Urinary bladder (tissue), 4 donors: ENCODE data around the gene SLC10A7. TPM values are rescaled to one million over a fixed set of nuclear protein-coding genes. Genes with fewer than 3 reads are reported as not detected.

Experiments used
- DNase-seq: peaks from one replicate; pipeline ENCODE4 v3.0.0-alpha.2; 2015; ENCODE audit errors: extremely low spot score
- H3K27ac ChIP-seq: one replicate; pipeline ENCODE4 v1.5.1; 2013; ENCODE audit warnings: low read depth, mild to moderate bottlenecking, moderate library complexity
- H3K36me3 ChIP-seq: one replicate; pipeline ENCODE4 v1.6.1; 2013; ENCODE audit warnings: mild to moderate bottlenecking, moderate library complexity; ENCODE audit not compliant: insufficient read depth
- H3K4me1 ChIP-seq: one replicate; pipeline ENCODE4 v1.6.1; 2013; ENCODE audit warnings: mild to moderate bottlenecking, moderate library complexity; ENCODE audit not compliant: insufficient read depth
- H3K4me3 ChIP-seq: one replicate; pipeline ENCODE4 v1.5.1; 2013; ENCODE audit warnings: low read depth, low read length
- WGBS: extraction: QIAGEN DNeasy Blood & Tissue Kit; methylation state at CpG from one replicate; pipeline ENCODE4 v1.1.7; 2013; 5-methylcytosine and 5-hydroxymethylcytosine counted together
- polyA plus RNA-seq: library from polyadenylated mRNA; stranded (reverse); fragments of 200-250 nt; gene quantifications from one replicate; pipeline ENCODE4 v1.2.3, GENCODE V29; 2013
- total RNA-seq: library from RNA; depleted of rRNA; stranded (reverse); fragments of >200 nt; gene quantifications from one replicate; pipeline ENCODE4 v1.2.3, GENCODE V29; 2014
- donor health status: healthy with polysubstance abuse.
- donor health status: healthy.

Gene SLC10A7
- total and polyA plus RNA-seq, 2 donors, result 5.4 to 42.9 TPM

DNA sequence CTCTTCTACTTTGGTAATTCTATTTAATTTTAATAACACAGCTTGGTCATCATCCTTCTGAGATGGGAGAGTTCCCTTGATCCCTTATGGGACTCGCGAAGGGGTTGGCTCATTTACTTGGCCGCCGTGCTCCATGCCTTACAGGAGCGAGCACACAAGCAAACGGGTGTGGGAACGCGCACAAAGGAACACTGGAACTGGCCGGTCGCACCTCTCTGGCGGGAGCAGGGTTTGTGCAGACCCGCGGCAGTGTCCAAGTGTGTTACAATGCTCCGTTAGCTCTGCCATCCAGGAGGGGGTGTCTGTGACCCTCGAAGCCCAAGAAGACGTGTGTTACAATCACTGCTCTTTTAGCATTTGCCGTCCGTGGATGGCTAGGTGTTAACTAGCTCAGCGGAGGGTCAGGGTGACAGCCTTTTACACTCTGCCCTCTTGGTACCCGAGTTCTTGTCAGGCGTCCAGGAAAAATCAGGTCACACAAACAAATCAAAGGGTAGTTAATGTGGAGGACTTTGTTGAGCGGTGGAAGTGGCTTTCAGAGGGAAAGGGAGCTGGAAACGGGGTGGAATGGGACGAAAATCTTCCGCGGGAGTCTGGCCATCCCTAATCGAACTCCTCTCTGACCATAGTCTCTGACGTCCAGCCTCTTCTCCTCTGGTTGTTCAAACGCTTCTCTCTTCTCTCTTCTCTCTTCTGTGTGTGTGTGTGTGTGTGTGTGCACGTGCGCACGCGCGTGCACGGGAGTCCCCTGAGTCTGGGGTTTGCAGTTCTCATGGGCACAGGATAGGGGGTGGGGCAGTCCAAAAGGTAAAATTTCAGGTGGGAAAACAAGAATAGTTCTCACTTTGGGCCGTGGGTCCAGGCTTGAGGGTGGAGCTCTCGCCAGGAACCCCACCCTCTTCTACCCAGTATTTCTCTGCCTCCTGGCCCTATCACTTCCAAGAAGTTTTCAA is 76.3 kb downstream of the SLC10A7 start:
- Histone ChIP-seq H3K36me3 (no peaks in the 10 kb centered on the region), H3K4me1 (no peaks in the 10 kb centered on the region), H3K27ac (no peak overlapping the region), H3K4me3 (no peak overlapping the region)
- no peak for DNase-seq
- WGBS, result 96% methylated on average over 37 of the region's 37 CpGs

DNA sequence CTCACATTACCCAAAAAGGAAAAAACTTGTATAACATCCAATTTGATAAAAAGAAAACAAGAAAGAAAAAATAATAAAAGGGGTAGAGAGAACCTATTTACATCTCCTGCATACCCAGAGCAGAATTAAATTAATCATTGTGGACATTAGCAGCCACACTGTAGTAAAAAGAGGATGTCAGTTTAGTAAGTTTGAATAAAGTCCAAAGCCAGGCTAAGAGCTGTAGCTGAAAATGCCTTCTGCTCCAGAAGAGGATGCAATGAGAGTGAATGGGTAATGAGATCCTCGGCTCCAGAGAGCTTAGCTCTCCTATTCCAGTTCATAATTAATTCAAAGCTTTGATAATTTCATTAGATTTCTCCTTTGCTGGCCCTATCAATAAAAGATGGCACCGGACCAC is 78.2 kb downstream of the SLC10A7 start:
- 85% methylated on average over 2 of the region's 2 CpGs for WGBS
- no peak for DNase-seq
- Histone ChIP-seq H3K27ac (no peak overlapping the region), H3K36me3 (no peaks in the 10 kb centered on the region), H3K4me1 (no peaks in the 10 kb centered on the region), H3K4me3 (no peak overlapping the region)

DNA sequence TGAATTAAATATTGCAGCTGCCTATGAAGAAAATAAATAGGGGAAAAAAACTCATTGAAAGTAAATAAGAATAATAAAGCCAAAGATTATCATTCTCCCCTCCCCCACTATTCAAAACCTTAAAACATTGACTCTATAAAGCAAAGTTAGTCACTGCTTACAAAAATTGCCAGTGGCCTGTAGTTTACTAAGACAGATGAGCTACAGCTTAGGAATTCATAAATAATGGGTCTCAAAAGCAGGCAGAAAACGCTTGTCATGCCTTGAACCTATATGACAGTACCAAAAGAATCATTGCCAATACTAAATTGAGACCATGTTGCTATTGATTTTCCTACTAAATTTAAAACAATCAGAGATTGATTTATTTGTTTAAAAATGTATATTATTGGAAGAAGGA is 78.9 kb downstream of the SLC10A7 start:
- 66% methylated on average over 1 of the region's 1 CpG for WGBS
- no peak for DNase-seq

DNA sequence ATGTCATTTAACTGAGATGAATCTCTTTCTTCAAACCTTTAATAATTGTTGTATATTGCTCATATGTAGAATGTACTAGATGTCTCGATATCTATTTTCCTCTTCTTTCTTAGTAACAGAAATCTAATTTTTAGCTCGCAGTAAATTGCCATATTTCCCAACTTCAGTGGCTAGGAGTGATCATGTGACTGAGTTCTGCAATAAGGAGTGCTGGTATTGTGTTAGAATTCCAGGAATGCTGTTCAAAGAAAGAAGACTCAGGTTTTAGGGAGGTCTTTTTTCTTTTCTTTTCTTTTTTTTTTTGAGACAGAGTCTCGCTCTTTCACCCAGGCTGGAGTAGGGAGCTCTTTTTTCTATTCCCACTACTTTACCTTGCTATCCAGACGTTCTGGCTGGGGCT is 81.7 kb downstream of the SLC10A7 start:
- Histone ChIP-seq H3K4me1 (no peaks in the 10 kb centered on the region), H3K27ac (no peak overlapping the region), H3K4me3 (no peak overlapping the region), H3K36me3 (no peaks in the 10 kb centered on the region)
- WGBS, result 88% methylated on average over 4 of the region's 4 CpGs
- no peak for DNase-seq

More for the DNA sequence above, 78.9 kb downstream of the SLC10A7 start:
- no peak overlapping the region for H3K4me3 ChIP-seq
- H3K4me1 ChIP-seq, result no peaks in the 10 kb centered on the region
- no peak overlapping the region for H3K27ac ChIP-seq
- no peaks in the 10 kb centered on the region for H3K36me3 ChIP-seq

DNA sequence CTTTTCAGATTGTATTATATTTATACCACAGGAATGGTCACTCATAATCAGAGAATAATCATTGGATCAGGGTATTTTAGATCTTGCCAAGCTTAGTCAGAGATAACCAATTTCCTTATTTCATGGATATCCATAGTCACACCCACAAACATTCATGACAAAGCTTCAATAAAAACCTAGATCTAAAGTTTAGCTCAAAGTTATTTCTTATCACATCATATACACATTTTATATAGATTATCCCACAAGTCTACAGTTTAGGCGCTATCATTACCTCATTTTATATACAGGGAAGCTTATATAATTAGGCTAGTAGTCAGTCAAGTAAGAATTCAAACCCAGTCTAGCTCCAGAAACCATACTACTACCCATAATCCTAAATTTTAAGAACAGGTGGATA is 82.3 kb downstream of the SLC10A7 start:
- 98% methylated on average over 1 of the region's 1 CpG for WGBS
- Histone ChIP-seq H3K27ac (no peak overlapping the region), H3K4me1 (no peaks in the 10 kb centered on the region), H3K4me3 (no peak overlapping the region), H3K36me3 (no peaks in the 10 kb centered on the region)
- no peak for DNase-seq

DNA sequence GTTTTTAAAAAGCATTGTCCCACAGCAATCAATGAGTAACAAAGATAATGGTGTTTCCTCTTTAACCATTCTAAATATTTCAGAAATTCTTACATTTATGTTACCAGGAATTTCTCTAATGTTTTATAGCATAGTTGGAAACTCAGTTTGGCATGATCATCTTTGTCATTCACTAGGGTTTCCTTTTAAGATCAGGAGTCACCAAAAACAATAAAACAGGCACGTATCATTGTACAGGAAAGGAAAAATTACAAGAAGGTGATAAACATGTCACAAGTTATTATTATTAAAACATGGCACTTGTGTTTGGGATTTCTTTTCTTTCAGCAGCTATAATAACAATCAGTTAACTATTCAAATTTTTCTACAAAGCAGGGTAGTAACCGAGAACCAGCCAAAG is 84.0 kb downstream of the SLC10A7 start:
- H3K36me3 ChIP-seq, result no peaks in the 10 kb centered on the region
- no peak overlapping the region for H3K4me3 ChIP-seq
- H3K4me1 ChIP-seq, result no peaks in the 10 kb centered on the region
- DNase-seq, result no peak
- 74% methylated on average over 2 of the region's 2 CpGs for WGBS
- no peak overlapping the region for H3K27ac ChIP-seq

DNA sequence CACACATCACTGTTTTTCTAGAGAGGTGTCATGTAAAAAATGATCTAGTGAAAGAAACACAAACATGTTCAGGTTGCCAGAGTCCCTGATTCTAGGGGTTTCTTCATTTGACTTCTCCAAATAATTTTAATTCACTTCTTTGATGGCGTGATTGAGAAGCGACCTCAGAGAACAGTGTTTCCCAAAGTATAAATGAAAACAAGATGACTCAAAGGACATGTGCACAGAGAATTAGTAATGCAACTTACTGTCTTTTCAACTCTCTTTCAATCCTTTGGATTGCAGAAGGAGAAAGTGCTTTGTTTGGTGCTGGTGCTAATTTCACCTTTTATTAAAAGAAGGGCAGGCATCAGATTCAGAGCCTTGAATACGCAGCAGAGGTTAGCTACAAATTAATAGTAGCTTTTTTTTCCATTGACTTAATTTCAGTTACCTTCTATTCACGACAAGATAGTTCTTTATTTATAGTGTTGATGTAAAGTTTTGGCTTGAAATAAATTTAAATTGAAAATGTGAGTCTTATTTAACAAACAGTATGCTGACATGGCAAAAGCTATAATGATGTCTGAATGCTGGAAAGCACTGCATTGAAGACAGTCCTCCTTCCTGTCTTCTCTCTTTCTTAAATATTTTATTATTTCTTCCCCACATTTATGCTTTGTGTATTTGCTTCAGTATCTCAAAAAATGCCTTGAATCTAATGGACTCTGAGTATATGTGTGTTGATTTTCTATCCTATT is 85.1 kb downstream of the SLC10A7 start:
- H3K4me1 ChIP-seq, result no peaks in the 10 kb centered on the region
- 89% methylated on average over 4 of the region's 4 CpGs for WGBS
- no peak for DNase-seq
- no peak overlapping the region for H3K27ac ChIP-seq
- H3K4me3 ChIP-seq, result no peak overlapping the region
- no peaks in the 10 kb centered on the region for H3K36me3 ChIP-seq

DNA sequence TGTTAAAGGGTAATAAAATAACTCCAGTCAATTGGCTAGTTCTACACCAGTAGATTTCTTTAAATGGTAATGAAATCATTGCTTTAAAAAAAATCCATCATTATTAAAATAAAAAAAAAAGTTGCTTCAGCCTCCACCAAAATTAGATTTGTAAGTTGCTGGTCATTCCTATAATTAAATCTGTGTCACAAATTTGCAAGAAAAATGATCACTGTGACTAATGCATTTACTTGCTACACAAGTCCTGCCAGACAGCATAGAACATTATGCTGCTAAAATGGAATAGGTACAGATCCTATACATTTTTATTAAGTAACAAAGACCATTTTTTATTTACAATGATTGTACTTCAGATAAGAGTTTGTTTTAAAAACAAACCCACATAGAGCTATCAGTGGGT is 85.8 kb downstream of the SLC10A7 start:
- H3K36me3 ChIP-seq, result no peaks in the 10 kb centered on the region
- DNase-seq, result no peak

DNA sequence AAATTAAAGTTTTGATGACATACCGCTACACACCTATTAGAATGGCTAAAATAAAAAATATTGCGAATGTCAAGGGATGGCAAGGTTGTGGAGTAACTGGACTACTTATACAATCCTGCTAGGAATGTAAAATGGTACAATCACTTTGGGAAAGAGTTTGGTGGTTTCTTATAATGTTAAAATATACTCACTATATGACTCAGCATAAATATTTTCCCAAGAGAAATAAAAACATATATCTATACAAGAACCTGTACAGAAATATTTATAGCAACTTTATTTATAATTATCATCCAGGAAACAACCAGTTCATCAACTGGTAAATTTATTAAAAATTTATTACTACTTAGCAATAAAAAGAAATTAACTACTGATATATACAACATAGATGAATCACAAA is 89.7 kb downstream of the SLC10A7 start:
- H3K36me3 ChIP-seq, result no peaks in the 10 kb centered on the region
- no peak overlapping the region for H3K27ac ChIP-seq
- DNase-seq, result no peak
- over 99% methylated on average over 2 of the region's 2 CpGs for WGBS
- H3K4me3 ChIP-seq, result no peak overlapping the region
- H3K4me1 ChIP-seq, result no peaks in the 10 kb centered on the region

More for the DNA sequence above, 85.8 kb downstream of the SLC10A7 start:
- no peak overlapping the region for H3K4me3 ChIP-seq
- no peaks in the 10 kb centered on the region for H3K4me1 ChIP-seq
- no peak overlapping the region for H3K27ac ChIP-seq

DNA sequence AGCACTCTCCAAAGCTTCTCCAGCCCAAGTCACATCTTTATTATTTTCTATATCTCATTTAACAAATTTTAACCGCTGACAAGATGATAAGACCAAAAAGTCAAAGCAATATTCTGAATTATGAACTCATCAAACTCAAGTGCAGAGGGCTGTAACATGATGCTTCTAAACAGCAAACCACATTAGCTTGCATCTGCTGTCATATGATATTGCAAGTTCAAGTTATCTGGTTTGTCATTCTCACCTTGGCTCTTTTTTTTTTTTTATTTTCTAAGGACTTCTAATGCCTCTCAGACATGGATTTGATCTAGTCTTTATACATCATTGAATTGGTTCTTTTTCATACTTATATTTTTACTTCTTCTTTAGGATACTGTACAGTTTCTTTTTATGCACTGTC is 93.4 kb downstream of the SLC10A7 start:
- no peak overlapping the region for H3K27ac ChIP-seq
- no peaks in the 10 kb centered on the region for H3K4me1 ChIP-seq
- no peak overlapping the region for H3K4me3 ChIP-seq
- 95% methylated on average over 1 of the region's 1 CpG for WGBS
- no peak for DNase-seq
- no peaks in the 10 kb centered on the region for H3K36me3 ChIP-seq

DNA sequence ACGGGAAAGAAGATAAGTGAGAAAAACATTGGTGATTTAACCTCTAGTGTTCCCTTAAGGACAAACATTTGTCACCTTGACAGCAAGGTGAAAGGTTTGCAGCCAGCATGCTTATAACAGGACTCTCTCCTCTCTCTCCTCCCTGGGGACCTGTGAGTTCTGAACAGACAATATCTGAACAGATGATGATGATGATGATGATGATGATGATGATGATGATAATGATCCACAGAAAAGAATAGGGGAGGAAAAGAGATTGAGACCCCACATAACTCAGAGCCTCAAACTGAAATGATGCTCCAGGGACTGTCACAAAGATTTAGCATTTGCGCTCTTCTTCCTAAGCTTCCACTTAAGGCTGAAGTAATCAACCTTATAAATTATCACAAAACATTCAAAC is 103.9 kb downstream of the SLC10A7 start:
- 69% methylated on average over 2 of the region's 2 CpGs for WGBS
- DNase-seq, result no peak
- H3K27ac ChIP-seq, result no peak overlapping the region
- H3K4me1 ChIP-seq, result no peaks in the 10 kb centered on the region
- H3K36me3 ChIP-seq, result no peaks in the 10 kb centered on the region
- H3K4me3 ChIP-seq, result no peak overlapping the region

DNA sequence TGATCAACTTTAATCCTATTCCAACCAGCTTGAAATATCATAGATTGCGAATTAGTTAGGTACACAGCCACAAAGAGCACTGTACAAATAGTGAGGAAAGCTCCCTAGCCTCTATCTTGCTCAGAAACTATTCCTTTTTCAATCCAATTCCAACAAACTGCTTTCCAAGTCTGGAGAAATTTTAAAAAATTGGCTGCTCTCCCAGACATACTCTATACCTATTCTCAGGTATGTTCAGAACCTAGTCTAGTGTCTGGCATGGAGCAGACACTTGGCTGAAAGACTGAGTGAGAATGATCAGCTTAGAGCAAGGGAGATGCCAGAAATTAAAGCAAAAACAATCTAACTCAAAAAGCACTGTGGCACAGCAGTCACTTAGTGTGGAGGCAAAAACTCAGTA is 105.9 kb downstream of the SLC10A7 start:
- Histone ChIP-seq H3K27ac (no peak overlapping the region), H3K4me1 (no peaks in the 10 kb centered on the region), H3K4me3 (no peak overlapping the region), H3K36me3 (no peaks in the 10 kb centered on the region)
- no peak for DNase-seq
- WGBS, result 96% methylated on average over 1 of the region's 1 CpG

DNA sequence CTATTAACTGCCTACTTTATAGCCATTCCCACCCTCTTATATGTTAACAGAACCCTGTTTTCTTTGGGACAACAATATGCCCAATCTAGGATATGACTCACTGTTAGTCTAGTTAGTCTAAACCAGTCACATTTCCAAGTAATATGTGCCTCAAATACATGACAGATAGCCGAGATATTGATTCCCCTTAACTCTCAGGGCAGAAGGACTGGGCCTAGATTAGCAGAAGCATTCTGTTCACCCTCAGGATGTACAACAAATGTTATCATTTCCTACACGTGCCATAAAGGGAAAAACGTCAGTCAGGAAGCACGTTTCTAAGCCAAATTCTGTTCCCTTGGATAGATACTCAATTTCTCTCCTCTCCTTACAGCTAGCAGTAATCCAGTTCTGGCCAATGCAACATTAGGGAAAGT is 114.1 kb downstream of the SLC10A7 start:
- no peaks in the 10 kb centered on the region for H3K4me1 ChIP-seq
- DNase-seq, result no peak
- 58% methylated on average over 4 of the region's 4 CpGs for WGBS
- H3K27ac ChIP-seq, result no peak overlapping the region
- H3K36me3 ChIP-seq, result no peaks in the 10 kb centered on the region
- H3K4me3 ChIP-seq, result no peak overlapping the region

DNA sequence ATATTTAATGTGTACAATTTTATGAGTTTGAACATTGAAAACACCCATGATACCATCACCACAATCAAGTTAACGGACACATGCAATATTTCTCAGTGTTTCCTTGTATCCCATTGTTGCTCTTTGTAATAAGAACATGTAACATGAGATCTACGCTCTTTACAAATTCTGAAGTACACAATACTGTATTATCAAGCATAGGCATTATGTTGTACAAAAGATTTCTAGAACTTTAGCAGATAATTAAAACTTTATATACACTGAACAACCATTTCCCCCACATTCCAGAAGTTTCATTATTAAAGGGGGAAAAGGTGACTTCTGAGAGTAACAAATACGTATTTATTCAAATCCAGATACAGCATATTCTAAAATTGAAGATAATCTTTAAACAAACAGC is 114.5 kb downstream of the SLC10A7 start:
- Histone ChIP-seq H3K36me3 (no peaks in the 10 kb centered on the region), H3K27ac (no peak overlapping the region), H3K4me3 (no peak overlapping the region), H3K4me1 (no peaks in the 10 kb centered on the region)
- DNase-seq, result no peak
- WGBS, result 62% methylated on average over 3 of the region's 3 CpGs
